Measurements from ENCODE around the gene CTDP1. TPM values are rescaled to one million over a fixed set of nuclear protein-coding genes. Genes with fewer than 3 reads are reported as not detected.

The CTDP1 gene
- total RNA-seq, 1 donor from 2014 or later, result 29.7 TPM

- Histone ChIP-seq H3K36me3 (ENCODE audit: control insufficient read depth, insufficient read depth, low read length) (no peaks in the 10 kb centered on the region), H3K4me3 (ENCODE audit: low read depth, low read length) (no peak overlapping the region), H3K27me3 (ENCODE audit: control insufficient read depth, insufficient read depth, low read length) (no peaks in the 10 kb centered on the region)
- DNase-seq (ENCODE audit: low read depth), result no peak
- no peak for TF ChIP-seq CTCF (IDR thresholded peaks at IDR 0.05; ENCODE audit: insufficient read depth, low read length, poor library complexity, severe bottlenecking)
Measured at GRCh38 chr18:79779021-79779699, 99.6 kb downstream of the CTDP1 start.

DNA sequence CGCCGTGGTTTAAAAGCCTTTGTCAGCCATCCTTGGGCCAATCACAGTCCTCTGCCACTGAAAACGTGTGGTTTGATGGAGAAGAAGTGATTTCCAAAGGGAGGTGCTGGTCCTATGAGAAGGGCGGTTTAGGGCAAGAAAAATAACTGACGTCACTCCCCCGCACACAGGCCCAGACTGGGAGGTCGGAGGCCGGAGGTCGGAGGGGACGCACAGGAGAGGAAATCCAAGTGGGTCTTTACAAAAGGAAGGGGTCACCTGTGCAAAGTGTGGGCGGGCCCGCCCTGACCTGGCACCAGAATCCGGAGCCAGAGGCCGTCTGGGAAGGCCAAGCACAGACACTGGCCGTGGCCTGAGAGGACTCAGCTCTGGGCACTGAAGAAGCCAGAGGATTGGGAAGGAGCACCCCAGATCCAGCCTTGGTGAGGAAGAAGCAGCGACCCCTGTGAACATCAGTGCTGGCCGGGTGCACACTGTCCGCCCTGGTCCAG, 100.1 kb downstream of the CTDP1 start:
- peaks cover 5% of the 10 kb centered on the region for H3K27me3 ChIP-seq (ENCODE audit: control insufficient read depth, insufficient read depth, low read length)
- no peaks in the 10 kb centered on the region for H3K36me3 ChIP-seq (ENCODE audit: control insufficient read depth, insufficient read depth, low read length)
- no peak for DNase-seq (ENCODE audit: low read depth)
- TF ChIP-seq CTCF (IDR thresholded peaks at IDR 0.05; ENCODE audit: insufficient read depth, low read length, poor library complexity, severe bottlenecking), result no peak
- H3K4me3 ChIP-seq (ENCODE audit: low read depth, low read length), result no peak overlapping the region

DNA sequence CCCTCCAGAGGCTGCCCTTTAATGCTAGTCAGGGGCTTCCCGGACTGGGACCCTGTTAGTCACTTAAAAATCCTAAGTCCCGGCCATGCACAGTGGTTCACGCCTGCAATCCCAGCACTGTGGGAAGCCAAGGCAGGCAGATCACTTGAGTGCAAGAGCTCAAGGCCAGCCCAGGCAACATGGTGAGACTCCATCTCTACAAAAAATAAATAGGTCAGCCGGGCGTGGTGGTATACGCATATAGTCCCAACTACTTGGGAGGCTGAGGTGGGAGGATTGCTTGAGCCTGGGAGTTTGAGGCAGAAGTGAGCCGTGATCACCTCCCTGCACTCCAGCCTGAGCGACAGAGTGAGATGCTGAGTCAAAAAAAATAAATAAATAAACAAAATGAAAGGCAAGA, 100.9 kb downstream of the CTDP1 start:
- H3K27me3 ChIP-seq (ENCODE audit: control insufficient read depth, insufficient read depth, low read length), result peaks cover 6% of the 10 kb centered on the region
- DNase-seq (ENCODE audit: low read depth), result no peak
- H3K36me3 ChIP-seq (ENCODE audit: control insufficient read depth, insufficient read depth, low read length), result no peaks in the 10 kb centered on the region
- no peak for TF ChIP-seq CTCF (IDR thresholded peaks at IDR 0.05; ENCODE audit: insufficient read depth, low read length, poor library complexity, severe bottlenecking)
- no peak overlapping the region for H3K4me3 ChIP-seq (ENCODE audit: low read depth, low read length)

DNA sequence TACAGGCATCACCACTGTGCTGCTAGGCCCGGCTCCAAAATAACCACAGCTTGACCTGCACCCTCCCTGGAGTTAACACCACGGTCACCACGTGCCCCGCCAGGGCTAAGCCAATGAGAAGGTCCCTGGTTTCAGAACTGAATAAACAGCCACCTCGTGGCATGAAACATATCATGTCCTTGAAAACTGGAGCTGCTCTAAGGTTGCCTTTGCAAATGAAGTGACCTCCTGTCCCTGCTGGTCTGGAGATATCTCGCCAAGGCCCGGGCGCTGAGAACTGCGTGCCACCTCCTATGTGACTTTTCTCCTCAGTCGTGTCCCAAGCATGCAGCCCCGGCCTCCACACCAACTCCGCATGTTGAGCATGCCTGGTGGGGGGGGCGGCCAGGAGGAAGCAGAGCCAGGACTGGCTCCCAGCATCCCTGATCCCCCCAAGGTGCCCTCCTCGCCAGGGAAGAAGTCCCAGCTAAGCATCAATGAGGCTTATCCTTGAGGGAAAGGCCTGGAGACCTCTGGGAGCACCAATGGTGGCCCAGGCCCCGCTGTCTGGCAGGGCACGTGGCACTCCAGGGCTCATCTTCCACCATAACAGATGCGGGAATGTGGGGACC, 101.8 kb downstream of the CTDP1 start:
- no peak for DNase-seq (ENCODE audit: low read depth)
- H3K4me3 ChIP-seq (ENCODE audit: low read depth, low read length), result no peak overlapping the region
- H3K36me3 ChIP-seq (ENCODE audit: control insufficient read depth, insufficient read depth, low read length), result no peaks in the 10 kb centered on the region
- H3K27me3 ChIP-seq (ENCODE audit: control insufficient read depth, insufficient read depth, low read length), result peaks cover 14% of the 10 kb centered on the region
- no peak for TF ChIP-seq CTCF (IDR thresholded peaks at IDR 0.05; ENCODE audit: insufficient read depth, low read length, poor library complexity, severe bottlenecking)

GRCh38 chr18:79782566-79783308, 103.1 kb downstream of the CTDP1 start:
- no peaks in the 10 kb centered on the region for H3K36me3 ChIP-seq (ENCODE audit: control insufficient read depth, insufficient read depth, low read length)
- no peak for DNase-seq (ENCODE audit: low read depth)
- no peak overlapping the region for H3K4me3 ChIP-seq (ENCODE audit: low read depth, low read length)
- H3K27me3 ChIP-seq (ENCODE audit: control insufficient read depth, insufficient read depth, low read length), result peaks cover 25% of the 10 kb centered on the region
- no peak for TF ChIP-seq CTCF (IDR thresholded peaks at IDR 0.05; ENCODE audit: insufficient read depth, low read length, poor library complexity, severe bottlenecking)

Measured in kidney epithelial cell (primary cell).